Stomach (tissue), 4 donors: Measurements from ENCODE around the gene BABAM2.

ENCODE experiments used
- CTCF ChIP-seq, 7 experiments: fragments of 450-650 bp in 4 of 7; fragments of 200-600 bp in 3 of 7; sonication (generic) in 3 of 7; IDR thresholded peaks; one replicate each; pipeline ENCODE4 v1.5.1; 2016 to 2019; ENCODE audit warnings: antibody characterized with exemption in 7 of 7, control low read depth in 2 of 7, mild to moderate bottlenecking in 1 of 7
- POLR2A ChIP-seq, 4 donors: fragments of 450-650 bp; IDR thresholded peaks; one replicate each; pipeline ENCODE4 v1.6.1; 2016; ENCODE audit warnings: antibody characterized with exemption in 4 of 4, control low read depth in 2 of 4, mild to moderate bottlenecking in 1 of 4, moderate library complexity in 1 of 4
- POLR2AphosphoS5 ChIP-seq, 3 donors: sonication (generic); formaldehyde crosslinking; IDR thresholded peaks; one replicate each; pipeline ENCODE4 v1.6.1; 2016; ENCODE audit warnings: antibody characterized with exemption in 3 of 3

GRCh38 chr2:28234807-28235206, 344.3 kb downstream of the BABAM2 start:
- TF ChIP-seq CTCF (IDR thresholded peaks at IDR 0.05): no peak
- no peak for TF ChIP-seq POLR2A (IDR thresholded peaks at IDR 0.05)
- no peak for TF ChIP-seq POLR2AphosphoS5 (IDR thresholded peaks at IDR 0.05)
